Stimulated activated CD4-positive, alpha-beta T cell treated with anti-CD3 and anti-CD28 coated beads, Interleukin-1b, Interleukin-23, amount 100 ng/mL, for 24 hours (primary cell): ENCODE results near the gene FOXK1.

Experiments
- DNase-seq, 4 experiments: peaks; one replicate each; pipeline ENCODE4 v3.0.0-alpha.2; 2020; ENCODE audit warnings: low read depth in 4 of 4, low spot score in 1 of 4

Gene FOXK1

DNA sequence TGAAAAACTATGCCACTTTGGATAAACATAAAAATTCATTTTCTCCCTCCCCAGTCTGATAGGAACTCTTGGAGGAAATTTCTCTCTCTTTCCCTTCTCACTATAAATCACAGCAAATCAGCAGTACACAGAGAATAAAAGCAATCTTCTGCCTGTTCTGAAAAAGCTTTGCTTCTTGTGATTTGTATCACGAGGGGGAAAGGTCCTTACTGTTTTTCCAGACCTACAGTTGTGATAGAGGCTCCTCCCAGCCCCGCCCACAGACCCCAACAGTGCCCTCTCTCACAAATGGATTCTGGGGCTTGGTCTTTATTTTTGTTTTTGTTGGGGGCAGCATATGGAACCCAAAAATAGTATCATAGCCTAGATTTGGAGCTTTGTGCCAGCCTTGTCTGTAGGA, 12.2 kb downstream of the FOXK1 start:
- no peak for DNase-seq

DNA sequence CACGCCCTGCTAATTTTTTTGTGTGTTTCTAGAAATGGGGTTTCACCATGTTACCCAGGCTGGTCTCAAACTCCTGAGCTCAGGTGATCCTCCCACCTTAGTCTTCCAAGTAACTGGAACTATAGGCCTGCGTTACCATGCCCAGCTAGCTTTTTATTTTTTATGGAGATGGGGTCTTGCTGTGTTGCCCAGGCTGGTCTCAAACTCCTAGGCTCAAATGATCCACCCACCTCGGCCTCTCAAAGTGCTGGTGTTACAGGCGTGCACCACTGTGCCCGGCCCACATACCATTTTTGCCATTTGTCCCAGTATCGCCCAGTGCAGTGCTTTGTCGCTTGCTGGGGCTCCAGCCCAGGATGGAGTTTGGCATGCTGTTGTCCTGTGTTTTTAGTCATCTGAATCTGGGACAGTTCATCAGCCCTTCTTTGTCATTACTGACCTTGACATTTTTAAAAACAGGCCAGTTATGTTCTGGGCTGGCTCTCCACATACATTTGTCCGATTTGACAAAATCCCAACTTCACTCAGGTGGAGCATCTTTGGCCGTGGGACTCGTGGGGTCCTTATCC, 16.7 kb downstream of the FOXK1 start:
- DNase-seq: no peak

DNA sequence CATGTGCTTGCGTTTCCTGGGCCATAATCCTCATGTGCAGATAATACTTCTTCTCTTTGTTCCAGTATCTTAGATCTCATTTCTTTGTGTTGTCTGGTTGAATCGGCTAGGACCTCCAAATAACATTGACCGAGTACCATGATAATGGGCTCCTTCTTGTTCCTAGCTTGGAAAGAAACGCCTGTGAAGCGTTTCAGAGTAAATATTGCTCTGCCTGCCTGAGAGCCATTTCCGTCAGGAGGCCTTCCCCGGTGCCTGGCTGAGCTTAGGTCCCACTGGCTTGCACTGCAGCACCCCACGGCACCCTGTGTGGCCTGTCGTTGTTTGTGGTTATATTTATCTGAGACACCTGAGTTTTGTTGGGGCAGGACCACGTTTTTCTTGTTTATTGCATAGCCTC, 17.7 kb downstream of the FOXK1 start:
- DNase-seq: no peak

DNA sequence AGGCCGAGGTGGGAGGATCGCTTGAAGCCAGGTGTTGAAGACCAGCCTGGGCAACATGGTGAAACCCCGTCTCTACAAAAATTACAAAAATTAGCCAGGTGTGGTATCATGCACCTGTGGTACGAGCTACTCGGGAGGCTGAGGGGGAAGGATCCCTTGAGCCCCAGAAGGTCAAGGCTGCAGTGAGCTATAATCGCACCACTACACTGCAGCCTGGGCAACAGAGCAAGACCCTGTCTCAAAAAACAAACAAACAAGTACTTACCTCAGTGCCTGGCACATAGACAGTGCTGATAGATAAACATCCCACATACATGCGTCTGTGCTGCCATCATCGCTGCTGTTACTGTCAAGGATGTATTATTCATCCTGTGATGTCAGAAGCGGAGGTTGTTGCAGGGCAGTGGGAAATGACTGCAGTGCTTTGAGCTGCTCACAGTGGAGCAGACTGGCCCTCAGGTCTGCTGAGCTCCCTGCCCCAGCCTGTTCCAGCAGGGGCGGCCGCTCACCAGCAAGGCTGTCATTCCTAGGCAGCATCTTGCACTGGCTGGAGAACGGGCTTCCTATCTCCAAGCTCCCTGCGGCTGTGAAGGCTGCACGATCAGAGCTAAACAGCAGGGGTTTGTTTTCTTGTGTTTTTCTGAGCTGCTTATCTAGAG, 18.6 kb downstream of the FOXK1 start:
- DNase-seq: no peak

DNA sequence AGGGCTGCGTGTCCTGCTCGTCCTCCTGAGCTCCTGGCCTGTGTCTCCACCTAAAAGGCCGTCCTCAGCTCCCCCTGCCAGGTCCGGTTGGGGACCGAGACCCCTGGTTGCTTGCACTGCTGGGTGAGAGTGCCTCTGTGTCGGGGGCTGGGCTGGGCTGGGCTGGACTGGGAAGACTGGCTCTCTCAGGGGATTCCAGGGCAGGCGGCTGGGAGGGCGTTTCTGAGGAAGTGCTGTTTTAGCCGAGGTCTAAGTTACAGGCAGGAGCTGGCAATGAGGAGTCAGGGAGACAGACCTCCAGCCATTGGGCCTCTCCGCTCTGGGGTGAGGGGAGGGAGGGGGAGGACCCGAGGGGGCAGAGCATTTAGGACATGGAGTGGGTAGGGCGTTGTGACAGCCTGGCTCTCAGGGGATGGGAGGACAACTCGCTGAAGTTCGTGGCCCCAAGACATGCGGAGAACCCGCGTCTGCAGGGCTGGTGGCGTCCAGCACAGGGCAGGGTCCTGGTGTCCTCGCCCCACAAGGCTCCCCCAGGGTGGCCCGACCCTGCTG, 20.9 kb downstream of the FOXK1 start:
- DNase-seq: no peak

DNA sequence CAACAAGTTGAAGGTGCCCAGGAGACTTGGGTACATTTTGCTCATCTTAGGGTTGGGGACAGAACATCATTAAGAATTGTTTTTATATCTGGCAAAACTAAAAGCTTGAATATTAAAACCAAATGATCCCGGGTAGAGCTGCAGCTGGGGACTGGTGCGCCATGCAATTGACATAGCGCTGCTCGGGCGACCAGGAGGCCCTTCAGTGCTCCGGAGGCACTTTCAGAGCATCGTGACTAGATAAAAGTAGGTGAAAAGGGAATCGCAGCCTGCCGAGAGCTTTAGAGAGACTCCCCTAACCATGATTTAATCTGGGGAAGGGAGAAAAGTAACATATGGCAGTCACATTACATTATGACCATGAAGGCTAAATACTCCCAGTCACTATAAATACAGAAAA, 21.4 kb downstream of the FOXK1 start:
- DNase-seq: no peak

DNA sequence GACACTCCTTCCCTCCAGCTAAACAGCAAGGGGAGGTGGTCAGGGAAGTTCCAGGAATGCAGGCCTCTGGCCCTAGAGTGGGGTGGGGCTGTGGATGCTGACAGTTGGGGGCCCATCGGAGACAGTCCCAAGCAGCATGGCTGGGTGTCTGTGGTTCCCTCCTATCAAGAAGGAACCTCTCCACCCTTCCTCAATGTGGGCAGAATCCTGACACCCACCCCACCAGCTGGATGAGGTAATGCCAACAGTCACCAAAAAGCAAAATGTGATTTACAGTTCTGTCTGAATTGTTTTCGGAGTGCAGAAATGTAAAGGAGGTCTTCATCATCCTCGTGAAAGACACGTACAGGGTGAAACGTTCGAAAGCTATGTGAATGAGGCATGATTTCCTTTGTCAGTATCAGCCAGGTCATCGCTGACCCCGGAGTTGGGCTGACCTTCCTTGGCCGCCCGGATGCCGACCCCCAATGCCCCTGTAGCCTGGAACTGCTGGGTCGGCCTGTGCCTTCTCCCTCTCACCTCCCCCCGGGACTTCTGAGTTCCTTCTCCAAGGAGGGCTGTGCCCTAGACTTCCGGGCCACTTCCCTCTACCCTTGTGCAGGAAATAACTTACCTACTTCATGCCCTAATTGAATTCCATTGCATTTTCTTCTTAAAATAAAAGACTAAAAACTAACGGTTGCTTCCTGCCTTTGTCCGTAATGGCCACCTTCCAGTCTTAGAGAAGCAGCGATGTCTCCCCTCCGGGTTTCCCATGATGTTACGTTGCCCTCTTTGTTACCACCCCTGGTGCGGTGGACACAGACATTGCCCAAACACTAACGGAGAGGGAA, 24.5 kb downstream of the FOXK1 start:
- no peak for DNase-seq

DNA sequence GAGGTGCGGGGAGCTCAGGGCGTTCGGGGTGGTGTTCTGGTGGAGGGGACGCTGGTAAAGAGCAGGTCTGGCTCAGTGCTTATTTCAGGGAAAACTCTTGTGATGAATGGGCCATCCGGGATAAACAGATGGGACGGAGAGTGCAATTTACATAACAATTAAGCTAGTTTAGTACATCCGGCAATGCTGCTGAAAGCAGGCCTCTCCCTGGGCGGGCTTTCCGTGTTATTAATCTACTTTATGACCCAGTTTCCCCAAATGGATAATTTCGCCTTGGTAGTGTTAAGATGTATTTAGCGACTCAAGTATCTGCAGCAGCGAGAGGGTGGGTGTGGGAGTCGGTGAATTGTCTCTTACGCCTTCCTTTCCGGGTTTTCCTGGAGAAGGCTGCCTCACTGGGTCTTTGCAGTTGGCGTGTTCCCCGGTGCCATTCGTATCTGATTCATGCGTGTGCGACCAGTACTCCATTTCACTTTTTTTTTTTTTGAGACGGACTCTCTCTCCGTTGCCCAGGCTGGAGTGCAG, 25.2 kb downstream of the FOXK1 start:
- no peak for DNase-seq

DNA sequence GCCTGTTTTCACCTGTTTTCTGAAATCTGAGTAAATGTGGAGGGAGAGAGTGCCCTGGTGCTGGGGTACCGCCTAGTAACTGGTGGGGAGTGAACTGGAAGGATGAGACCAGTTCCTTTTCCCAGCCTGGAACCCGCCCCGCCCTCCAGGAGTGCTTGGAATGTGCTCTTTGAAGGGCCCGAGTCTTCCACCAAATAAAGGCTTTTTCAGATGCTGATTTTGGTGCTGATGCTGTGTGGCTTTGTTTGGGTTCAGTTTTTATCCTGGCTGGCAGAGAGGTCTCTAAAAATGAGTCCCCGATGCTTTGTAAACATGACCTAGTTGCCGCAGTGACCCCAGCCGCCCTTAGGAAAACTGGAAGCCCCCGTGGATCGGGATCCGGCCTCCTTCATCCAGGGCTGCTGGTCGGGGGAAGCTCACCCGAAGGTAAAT, 25.9 kb downstream of the FOXK1 start:
- no peak for DNase-seq

DNA sequence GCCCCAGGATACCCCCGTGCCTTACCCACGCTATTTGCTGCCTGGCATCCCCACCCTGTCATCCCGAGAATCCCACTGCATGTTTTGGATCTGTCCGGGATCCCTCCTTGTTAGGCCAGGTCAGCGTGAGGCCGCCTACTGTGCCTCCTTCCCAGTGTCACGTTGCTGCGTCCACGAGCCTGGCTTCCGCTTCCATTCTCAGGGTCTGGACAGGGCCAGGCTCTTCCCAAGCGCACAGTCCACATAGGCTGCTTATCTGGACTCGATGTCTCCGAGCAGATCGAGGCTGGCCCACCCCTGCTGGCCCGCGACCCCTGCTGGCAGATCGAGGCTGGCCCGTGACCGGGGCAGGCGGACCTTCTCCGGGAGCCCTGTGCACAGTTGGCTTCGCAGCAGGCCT, 27.1 kb downstream of the FOXK1 start:
- DNase-seq: no peak

DNA sequence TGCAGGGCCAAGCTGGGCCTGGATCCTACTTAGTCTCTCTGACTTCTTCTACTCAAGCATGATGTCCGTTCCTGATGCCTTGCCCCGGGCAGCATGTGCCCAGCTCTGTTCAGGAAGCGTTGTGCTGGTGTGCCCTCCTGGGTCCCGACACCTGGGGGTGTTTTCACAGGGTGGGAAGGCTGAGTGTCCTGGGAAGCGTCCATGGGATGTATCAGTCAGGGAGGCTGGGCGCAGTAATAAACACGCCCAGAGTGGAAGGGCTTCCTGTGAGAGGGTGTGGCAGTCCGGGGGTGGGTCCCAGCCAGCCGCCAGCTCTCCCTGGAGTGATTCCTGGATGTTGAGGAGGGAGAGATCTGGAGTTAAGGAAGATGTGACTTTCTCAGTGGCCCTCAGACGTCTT, 29.0 kb downstream of the FOXK1 start:
- no peak for DNase-seq

DNA sequence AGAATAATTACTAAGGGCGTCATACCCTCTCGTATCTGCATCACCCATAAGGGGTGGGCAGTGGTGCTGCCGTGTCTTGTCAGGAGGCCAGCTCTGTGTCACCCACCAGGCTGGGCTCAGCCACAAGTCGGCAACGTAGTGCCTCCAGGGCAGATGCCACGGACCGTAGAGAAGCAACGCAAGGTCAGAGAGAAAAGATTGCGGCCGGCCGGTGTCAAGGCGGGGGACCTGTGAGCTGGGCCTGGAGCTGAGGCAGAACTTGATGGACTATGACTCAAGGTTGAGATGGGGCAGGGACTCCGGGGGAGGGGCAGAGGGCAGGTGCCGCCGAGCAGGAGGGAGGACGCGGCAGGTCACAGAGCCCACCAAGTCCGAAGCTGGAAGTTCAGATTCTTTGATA, 29.5 kb downstream of the FOXK1 start:
- DNase-seq: no peak

DNA sequence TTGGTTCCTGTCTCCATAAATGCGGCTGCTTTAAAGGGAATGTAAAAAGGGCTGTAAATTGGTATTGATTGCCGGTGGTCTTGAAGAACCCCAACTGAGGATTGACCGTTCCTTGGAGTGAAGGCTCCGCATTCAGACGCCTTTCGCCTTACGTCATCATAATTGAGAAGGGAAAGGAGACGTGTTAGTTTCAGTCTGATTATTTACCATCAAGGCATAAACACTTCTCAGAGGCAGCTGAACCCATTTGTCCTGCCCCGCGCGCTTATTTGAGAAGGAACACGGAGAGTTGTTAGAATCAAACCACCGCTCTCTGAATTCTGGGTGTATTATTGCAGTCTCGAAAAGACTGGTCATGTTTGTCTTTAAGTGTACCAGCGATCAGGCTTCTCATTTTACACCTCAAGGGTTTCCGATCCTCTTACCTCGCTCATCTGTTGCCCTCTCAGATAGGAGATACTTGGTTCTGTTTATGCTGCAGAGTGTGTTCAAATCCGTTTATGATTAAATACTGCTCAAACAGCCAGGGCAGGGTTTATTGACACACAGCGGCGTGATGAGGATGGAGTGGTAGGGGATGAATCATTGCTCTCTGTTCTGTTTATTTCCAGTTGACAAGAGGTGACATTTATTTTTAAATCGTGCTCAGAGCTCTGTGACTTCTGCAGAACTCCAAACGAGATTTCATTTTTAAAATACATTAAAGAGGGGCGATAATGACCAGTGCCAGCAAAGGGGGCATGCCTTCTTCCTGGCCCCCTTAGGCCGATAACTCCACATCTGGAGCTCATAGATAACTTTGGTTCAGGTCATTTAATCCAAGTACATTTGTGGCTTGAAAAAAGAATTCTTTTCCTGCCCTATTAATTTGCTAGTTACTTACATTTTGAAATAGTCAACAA, 30.4 kb downstream of the FOXK1 start:
- no peak for DNase-seq

DNA sequence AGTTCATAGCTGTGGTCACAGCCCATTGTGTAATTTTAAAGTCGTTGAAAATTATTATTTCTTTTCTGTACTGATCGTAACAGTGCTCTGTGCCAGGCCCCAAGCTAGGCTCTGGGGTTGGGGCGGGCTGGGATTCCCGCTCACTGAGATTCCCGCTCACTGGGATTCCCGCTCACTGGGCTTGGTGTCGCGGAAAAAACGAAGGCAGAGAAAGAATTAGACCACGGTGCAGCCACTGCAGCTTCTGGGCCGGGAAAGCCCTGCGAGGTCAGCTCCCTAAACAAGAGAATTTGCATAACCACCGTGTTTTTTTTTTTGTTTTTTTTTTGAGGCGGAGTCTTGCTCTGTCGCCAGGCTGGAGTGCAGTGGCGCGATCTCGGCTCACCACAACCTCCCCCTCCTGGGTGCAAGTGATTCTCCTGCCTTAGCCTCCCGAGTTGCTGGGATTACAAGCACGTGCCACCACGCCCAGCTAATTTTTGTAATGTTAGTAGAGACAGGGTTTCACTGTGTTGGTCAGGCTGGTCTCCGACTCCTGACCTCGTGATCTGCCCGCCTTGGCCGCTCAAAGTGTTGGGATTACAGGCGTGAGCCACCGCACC, 31.2 kb downstream of the FOXK1 start:
- no peak for DNase-seq

DNA sequence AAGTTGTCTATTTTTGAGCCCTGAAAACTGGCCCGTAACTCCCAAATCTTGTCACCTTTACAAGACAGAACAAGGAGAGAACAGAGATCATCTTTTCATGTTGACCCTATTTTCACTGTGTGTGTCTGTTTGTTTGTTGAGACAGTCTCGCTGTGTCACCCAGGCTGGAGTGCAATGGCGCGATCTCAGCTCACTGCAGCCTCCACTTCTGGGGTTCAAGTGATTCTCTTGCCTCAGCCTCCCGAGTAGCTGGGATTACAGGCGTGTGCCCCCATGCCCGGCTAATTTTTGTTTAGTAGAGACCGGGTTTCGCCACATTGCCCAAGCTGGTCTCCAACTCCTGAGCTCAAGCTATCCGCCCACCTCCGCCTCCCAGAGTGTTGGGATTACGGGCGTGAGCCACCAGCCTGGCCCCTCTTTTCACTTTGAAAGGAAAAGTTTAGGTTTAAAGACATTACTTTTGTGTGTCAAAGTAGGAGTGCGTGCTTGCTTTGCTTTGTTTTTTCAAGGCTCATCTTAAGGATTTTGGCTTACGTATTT, 32.1 kb downstream of the FOXK1 start:
- DNase-seq: no peak

DNA sequence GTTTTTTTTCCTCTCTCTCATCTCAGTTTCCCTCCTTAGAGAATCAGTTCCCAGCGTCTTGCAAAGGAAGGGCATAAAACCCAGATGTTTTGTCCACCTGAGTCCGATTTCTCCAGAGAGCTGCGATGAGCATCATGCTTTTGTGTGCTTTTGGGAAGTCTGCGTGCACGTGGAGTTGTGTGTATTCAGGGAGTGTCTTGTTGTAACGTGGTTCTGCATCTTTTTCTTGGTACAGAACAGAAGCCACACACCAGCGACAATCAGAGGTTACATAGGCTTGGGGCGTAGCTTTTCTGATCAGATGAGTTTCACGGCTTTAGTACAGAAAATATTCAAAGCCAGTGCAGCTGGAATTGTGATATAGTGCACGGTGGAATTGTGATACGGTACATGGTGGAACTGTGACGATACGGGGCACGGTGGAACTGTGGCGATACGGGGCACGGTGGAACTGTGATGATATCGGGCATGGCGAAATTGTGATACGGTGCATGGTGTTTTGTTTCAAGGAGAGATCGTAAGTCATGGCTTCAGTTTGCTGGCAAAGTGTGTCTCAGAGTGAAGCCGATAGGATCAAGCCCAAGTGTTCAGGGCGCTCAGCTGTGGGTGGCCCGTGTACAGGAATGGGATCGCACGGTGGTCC, 32.8 kb downstream of the FOXK1 start:
- no peak for DNase-seq

DNA sequence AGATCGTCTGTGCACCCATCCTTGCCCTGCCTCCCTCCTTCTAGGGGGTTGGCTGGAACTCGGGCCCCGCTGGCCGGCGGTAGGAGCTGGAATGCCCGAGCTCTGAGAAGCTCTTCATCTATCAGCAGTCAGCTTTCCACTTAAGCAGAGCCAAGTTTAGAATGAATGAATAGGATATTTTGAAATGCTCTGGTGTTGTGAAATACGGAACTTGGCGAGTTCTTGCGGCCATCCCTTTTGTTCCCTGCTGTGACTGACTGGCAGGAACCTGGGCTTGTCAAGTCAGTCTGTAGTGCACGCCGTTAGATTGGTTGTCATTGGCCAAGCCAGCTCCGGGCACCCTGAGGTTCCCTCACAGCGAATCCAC, 33.3 kb downstream of the FOXK1 start:
- no peak for DNase-seq

DNA sequence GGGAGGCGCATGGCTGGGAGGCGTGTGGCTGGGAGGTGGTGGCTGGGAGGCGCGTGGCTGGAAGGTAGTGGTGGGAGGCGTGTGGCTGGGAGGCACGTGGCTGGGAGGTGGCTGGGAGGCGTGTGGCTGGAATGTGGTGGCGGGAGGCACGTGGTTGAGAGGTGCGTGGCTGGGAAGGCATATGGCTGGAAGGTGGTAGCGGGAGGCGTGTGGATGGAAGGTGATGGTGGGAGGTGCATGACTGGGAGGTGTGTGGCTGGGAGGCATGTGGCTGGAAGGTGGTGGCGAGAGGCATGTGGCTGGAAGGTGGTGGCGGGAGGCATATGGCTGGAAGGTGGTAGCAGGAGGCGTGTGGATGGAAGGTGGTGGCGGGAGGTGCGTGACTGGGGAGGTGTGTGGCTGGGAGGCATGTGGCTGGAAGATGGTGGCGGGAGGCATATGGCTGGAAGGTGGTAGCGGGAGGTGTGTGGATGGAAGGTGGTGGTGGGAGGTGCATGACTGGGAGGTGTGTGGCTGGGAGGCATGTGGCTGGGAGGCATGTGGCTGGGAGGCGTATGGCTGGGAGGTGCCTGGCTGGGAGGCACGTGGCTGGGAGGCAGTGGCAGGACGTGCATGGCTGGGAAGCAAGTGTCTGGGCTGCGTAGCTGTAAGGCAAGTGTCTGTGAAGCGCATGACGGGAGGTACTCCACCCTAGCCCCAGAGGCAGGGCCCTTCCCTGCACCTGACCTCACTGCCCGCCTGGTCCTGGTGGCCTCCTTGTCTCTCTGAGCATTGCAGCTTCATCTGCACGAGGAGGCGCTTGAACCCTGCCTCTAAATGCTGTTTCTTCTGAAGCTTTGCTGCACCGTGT, 35.1 kb downstream of the FOXK1 start:
- DNase-seq: no peak

DNA sequence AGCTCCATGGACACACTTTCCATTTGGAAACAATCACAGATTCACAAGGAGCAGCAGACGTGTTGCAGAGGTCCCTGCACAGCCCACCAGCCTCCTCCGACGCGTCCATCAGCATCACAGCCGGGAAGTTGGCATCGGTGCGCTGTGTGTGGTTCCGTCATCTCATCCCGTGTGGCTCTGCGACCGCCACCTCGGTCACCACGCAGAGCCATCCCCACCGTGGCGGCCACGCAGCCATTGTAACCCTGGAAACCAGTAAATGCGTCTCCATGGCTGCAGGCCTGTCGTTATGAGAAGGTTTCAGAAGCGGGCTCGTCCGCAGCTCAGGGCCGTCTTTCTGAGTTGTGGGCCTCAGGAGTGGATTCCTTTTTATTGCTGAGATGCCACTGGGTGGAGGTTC, 36.0 kb downstream of the FOXK1 start:
- DNase-seq: no peak
